Right forelimb (tissue), 1 donor: ENCODE data around the gene SLC35G3.
"Not testable (repeated sequence)": the region's sequence is repeated elsewhere in the genome, so short reads cannot be mapped to it uniquely, and the experiment has no call there.

Experiments
- DNase-seq: peaks from one replicate; pipeline ENCODE4 v3.0.0-alpha.2; 2018

The SLC35G3 gene

DNA sequence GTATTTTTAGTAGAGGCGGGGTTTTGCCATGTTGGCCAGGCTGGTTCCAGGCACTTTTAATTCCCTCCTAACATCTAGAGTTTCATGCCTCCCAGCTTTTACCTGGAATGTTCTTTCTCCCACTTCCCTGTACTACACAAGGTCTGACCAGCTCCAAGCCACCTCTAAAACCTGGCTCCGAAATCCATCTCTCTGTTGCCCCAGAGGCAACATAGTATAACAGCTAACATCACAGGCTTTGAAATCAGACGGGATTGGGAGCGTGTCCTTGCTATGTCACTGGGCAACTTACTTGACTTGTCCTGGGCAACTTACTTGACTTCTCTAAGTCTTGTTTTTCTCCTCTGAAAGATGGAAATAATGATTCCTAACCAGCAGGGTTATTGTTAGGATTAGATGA lies 31.4 kb downstream of the SLC35G3 start:
- no peak for DNase-seq

DNA sequence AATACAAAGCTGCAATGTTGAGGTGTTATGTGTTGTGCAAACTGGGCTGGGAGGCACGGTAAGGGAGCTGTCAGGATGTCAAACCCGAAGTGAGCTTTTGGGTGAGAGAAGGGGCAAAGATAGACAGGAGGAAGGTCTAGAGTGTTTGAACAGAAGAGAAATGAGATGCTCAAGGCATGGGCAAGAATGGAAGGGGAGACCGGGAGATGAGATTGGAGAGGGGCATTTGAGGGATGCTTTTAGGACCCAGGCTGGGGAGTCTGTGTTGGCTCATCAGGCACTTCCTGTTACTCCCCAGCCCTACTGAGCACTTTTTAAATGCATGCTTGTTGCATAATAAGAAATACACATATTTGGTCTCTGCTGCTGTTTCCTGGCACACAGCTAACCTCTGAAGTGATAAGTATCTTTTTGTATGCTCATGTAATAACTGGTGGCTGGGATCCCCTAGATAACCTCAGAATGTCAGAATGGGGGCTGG lies 32.9 kb downstream of the SLC35G3 start:
- DNase-seq, result no peak

- no peak for DNase-seq
These were observed 33.6 kb downstream of the SLC35G3 start for GRCh38 chr17:35160354-35161201.

- no peak for DNase-seq
These were observed 34.3 kb downstream of the SLC35G3 start for GRCh38 chr17:35159940-35160339.

GRCh38 chr17:35155246-35155645 lies 38.9 kb downstream of the SLC35G3 start:
- DNase-seq, result no peak

- DNase-seq, result no peak
These were observed 39.7 kb downstream of the SLC35G3 start for GRCh38 chr17:35154196-35155165.

- DNase-seq, result no peak
These were observed 41.6 kb downstream of the SLC35G3 start for GRCh38 chr17:35152421-35153140.

DNA sequence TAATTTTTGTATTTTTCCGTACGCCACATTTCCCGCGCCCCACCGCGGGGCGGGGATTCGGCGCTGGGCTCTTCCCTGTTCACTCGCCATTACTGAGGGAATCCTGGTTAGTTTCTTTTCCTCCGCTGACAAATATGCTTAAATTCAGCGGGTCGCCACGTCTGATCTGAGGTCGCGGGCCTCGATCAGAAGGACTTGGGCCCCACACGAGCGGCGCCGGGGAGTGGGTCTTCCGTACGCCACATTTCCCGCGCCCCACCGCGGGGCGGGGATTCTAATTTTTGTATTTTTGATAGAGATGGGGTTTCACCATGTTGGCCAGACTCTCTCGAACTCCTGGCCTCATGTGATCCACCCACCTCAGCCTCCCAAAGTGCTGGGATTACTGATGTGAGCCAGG lies 43.1 kb downstream of the SLC35G3 start:
- not testable (repeated sequence) for DNase-seq

DNA sequence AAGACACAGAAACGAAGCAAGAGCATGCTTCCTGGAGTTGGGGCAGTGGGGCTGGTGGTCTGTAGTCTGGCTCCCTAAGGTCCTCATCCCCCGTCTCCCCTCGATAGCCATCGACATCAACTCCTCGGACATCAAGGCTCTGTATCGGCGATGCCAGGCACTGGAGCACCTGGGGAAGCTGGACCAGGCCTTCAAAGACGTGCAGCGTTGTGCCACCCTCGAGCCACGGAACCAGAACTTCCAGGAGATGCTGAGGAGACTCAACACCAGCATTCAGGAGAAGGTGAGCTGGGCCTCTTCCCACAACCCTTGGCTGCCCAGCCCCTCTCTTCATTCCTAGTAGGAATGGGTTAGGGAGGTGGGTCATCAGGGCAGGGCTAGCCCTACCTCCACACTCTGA lies 44.3 kb downstream of the SLC35G3 start:
- no peak for DNase-seq

DNA sequence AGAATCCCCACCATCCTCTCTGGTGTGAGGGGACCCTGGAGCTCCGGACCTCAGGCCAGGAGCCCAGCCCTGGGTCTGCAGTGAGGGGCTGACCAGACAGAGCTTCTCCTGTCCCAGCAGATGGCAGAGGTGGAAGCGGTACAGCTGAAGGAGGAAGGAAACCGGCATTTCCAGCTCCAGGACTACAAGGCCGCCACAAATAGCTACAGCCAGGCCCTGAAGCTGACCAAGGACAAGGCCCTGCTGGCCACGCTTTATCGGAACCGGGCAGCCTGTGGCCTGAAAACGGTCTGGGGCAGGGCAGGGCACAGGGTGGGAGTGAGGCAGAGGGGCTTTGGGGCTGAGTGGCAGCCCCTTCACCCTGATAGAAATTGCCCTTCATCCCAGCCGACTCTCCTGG lies 46.0 kb downstream of the SLC35G3 start:
- no peak for DNase-seq

DNA sequence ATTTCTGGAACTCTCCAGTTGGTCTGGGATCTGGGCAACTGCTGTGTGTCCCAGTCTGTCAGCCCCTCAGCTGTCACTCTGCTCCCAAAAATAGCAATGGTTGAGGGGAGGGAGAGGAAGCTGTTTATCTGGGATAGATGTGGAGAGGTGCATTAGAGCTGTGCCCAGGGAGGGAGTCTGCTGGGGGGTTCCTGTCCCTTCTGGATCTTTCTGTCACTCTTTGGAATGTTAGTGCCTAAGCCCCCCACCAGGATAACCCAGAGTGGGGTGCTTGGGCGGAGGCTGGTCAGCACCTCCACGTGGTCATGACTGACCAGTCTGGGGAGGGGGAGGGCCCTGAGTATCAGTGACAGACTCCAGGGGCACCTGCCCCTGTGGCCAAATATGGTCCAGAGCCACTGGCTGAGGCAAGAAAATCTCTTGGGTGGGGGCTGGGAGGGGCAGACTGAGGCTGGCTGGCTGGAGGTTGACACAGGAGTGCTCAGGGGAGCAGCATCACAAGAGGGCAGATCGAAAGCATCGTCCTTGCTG lies 46.8 kb downstream of the SLC35G3 start, which contains the start of gene UNC45B:
TSS of gene UNC45B (plus strand) at position 443 of the 531 bp plus-strand sequence. CDS start 447 bp downstream, outside the sequence.
- peak; percentile 54 for DNase-seq

- DNase-seq, result no peak
These were observed 47.9 kb downstream of the SLC35G3 start for GRCh38 chr17:35146214-35146833.

DNA sequence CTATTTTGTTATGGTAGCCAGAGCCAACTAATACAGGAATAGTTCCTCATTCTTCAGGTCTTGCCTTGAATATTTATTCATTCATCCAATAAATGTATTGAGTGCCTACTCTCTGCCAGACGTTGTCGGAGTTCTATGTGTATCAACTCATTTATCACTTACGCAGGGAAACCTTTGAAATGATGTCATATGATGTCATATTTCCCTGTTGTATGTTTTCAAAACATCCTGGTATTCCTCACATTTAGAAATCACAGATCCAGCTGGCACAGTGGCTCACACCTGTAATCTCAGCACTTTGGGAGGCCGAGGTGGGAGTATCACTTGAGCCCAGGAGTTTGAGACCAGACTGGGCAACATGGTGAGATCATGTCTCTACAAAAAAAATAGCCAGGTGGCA lies 49.4 kb downstream of the SLC35G3 start:
- DNase-seq, result no peak
